ENCODE results near the gene AMPD3.
A peak's percentile ranks its signal among the peaks of the same experiment; 100 is the strongest.

Gene AMPD3

DNA sequence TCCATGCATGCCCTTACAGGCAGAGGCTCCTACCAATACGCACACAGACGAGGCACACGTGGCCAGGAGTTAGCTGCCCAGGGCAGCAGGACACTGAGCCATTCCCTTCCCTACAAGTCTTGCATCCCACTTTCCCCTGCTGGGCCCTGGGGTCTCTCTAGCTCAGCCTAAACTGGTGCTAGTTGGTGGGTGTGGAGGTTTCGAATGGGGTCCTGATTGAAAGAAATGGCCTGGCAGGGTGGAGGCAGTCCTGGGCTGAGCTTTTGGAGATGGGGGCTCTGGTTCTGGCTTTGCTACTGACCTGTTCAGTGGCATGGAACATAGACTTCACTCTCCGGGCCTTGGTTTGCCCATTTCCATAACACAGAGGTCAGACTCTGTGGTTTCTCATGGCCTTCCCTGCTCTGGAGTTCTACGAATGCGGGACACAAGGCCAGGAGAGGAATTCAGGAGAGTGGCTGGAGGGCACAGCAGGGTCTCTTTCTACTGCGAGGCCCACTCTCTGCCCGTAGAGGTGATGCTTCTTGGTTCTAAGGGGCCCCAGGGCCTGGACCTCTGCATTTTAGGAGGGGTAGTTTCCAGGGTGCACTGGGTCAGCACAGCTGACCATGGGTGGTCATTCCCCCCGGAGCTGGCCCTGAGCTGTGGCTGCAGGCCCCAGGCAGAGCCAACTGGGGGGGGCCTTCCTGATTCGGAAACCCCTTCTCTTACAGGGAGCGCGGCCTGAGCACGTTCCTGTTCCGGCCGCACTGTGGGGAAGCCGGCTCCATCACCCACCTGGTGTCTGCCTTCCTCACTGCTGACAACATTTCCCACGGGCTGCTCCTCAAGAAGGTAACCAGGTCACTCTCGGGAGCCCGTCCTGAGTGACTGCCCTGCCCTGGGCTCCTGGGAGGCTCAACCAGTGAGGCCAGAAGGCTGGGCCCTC, 46.0 kb downstream of the AMPD3 start:
- FAIRE-seq (no peak), DNase-seq (ENCODE audit: insufficient read length, low spot score) (no peak)

GRCh38 chr11:10502065-10502680, 47.1 kb downstream of the AMPD3 start:
- no peak for DNase-seq (ENCODE audit: insufficient read length, low spot score)
- no peak for FAIRE-seq

DNA sequence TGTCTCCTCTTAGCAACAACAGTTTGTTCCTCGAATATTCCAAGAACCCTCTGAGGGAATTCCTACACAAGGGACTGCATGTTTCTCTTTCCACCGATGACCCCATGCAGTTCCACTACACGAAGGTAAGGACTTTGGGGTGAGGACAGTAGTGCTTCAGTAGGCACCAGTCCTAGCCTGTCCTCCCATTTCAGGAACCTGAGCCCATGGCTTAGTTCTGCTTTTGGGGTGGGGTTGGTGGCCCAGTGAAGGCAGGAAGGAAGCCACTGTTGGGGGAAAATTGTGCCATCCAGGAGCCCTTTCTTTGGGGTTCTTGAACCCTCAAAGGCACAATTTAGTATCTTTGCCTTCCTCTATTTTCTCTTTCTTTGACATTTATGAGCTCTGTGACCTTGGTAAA, 47.7 kb downstream of the AMPD3 start:
- DNase-seq (ENCODE audit: insufficient read length, low spot score) (no peak), FAIRE-seq (no peak)

DNA sequence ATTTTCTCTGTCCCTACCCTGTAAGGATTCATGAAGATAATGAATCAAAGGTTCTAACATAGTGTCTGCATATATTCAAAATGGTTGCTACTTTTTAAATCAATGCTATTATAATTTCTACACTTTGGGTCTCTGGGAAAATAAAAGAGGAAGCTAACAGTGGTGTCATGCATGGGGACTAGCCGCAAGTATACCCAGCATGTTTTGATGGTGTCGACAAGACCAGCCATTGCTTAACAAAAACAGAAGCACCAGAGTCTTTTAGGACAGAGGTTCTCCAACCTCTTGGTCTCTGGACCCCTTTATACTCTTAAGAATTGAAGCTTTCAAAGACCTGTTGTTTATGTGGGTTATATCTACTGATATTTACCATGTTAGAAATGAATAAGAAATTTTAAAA, 48.2 kb downstream of the AMPD3 start:
- no peak for FAIRE-seq
- DNase-seq (ENCODE audit: insufficient read length, low spot score) = no peak

GRCh38 chr11:10503777-10504480, 48.9 kb downstream of the AMPD3 start:
- DNase-seq (ENCODE audit: insufficient read length, low spot score) (no peak), FAIRE-seq (no peak)

- FAIRE-seq = no peak
- no peak for DNase-seq (ENCODE audit: insufficient read length, low spot score)
These were observed 49.4 kb downstream of the AMPD3 start for GRCh38 chr11:10504490-10504889.

DNA sequence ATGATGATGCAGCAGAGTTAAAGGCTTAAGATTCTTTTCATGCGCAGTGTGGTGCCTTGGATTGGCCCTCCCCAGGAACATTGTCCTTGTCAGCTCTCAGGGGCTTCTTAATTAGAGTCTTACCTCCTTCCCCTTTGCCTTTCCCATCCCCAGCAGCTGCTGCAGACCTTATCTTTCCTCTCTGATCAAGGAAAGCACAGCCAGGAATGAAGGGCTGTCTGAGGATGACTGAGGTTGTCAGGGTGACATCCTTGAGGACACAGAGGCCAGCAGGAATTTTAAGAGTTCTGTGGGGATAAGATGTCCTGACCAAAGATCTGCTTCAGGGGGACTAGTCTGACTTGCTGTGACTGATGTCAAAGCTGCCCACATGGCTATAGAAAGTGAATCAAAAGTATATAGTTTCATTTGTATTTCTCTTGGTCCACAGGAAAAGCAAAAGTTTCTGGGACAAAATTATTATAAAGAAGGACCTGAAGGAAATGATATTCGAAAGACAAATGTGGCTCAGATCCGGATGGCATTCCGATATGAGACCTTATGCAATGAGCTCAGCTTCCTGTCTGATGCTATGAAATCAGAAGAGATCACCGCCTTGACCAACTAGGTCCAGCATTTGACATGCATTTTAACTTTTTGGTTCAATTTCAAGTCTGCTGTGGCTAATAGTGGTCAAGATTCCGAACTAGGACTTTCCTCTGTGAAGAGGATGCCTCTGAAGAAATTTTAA, 50.4 kb downstream of the AMPD3 start:
- DNase-seq (ENCODE audit: insufficient read length, low spot score) = no peak
- FAIRE-seq = no peak

- no peak for FAIRE-seq
- no peak for DNase-seq (ENCODE audit: insufficient read length, low spot score)
These were observed 50.9 kb downstream of the AMPD3 start for GRCh38 chr11:10506008-10506370.

DNA sequence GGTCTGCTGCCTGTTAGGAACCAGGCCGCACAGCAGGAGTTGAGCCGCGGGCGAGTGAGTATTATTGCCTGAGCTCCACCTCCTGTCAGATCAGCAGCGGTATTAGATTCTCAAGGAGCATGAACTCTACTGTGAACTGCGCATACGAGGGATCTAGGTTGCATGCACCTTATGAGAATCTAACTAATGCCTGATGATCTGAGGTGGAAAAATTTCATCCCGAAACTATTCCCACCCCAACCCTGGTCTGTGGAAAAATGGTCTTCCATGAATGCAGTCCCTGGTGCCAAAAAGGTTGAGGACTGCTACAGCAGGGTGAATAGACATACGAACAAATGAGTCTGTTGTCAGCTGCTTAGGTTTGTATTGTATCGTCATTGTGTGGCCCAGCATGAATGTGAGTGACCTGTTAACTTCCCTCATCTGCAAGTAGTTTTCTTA, 56.1 kb downstream of the AMPD3 start:
- no peak for DNase-seq (ENCODE audit: insufficient read length, low spot score)
- no peak for FAIRE-seq

GRCh38 chr11:10514202-10514601, 59.1 kb downstream of the AMPD3 start:
- no peak for DNase-seq (ENCODE audit: insufficient read length, low spot score)

DNA sequence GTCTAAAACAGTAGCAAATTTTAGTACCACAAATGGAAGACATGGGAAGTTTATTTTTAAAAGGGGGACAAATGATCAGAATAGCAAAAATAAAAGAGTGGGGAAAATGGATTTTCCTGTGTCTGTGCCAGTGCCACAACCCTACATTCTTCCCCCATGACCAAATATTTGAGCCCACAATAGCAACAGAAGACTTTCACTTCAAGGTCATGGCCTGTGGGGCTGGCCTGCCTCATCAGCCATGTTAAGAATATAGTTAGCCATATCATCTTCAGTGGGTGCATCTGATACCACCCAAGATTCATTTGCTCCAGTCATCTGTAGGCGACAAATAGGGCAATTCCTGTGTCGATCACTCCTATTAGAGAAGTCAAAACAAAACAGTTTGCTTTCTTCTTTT, 59.6 kb downstream of the AMPD3 start:
- DNase-seq (ENCODE audit: insufficient read length, low spot score) = no peak

More at GRCh38 chr11:10514202-10514601, 59.1 kb downstream of the AMPD3 start:
- no peak for FAIRE-seq

GRCh38 chr11:10515418-10515817, 60.4 kb downstream of the AMPD3 start:
- no peak for FAIRE-seq
- no peak for DNase-seq (ENCODE audit: insufficient read length, low spot score)

More for the DNA sequence above, 59.6 kb downstream of the AMPD3 start:
- FAIRE-seq = no peak

GRCh38 chr11:10518123-10518522, 63.1 kb downstream of the AMPD3 start:
- FAIRE-seq (no peak), DNase-seq (ENCODE audit: insufficient read length, low spot score) (no peak)

GRCh38 chr11:10518891-10519290, 63.8 kb downstream of the AMPD3 start:
- DNase-seq (ENCODE audit: insufficient read length, low spot score) (no peak), FAIRE-seq (no peak)

GRCh38 chr11:10519630-10520029, 64.6 kb downstream of the AMPD3 start:
- FAIRE-seq (peak; percentile 9), DNase-seq (ENCODE audit: insufficient read length, low spot score) (no peak)

GRCh38 chr11:10520562-10520961, 65.5 kb downstream of the AMPD3 start:
- FAIRE-seq = no peak
- DNase-seq (ENCODE audit: insufficient read length, low spot score) = no peak

DNA sequence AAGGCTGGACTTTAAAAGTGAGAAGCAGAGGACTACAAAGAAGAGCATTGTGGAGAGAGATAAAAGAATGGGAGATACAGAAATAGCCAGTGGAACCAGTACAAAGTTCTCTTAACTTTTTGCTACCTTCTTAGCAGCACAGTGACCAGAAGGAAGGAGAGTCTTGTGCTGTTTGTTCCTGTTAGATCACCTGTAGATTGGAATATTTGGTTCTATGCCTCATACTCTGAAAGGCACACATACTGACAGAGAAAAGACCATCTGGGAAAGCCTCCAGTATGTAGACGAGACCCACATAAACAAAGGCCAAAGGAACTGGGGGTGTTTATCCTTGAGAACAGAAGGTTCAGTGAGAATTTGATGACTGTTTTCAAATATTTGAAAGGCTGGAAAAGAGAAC, 67.2 kb downstream of the AMPD3 start:
- FAIRE-seq = no peak

DNA sequence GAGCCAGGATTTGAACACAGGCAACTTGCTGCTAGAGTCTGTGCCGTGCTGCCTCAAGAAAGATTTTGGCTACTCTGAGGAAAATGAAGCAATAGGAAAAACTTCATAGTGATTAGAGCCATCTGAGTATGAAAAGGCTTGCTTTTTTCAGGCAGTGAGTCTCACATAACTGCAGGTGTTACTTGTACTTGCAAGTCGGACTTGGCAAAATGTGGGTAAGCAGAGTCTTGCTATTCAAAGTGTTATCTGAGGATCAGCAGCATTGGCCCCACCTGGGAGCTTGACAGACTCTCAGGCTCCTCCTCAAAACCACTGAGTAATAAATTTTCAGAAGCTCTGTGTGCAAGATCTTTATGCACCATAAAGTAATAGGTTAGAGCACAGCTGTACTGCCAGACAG, 67.9 kb downstream of the AMPD3 start:
- FAIRE-seq (no peak), DNase-seq (ENCODE audit: insufficient read length, low spot score) (no peak)

More for the DNA sequence above, 67.2 kb downstream of the AMPD3 start:
- DNase-seq (ENCODE audit: insufficient read length, low spot score) = no peak

GRCh38 chr11:10524471-10524870, 69.4 kb downstream of the AMPD3 start:
- no peak for DNase-seq (ENCODE audit: insufficient read length, low spot score)
- FAIRE-seq = no peak

- DNase-seq (ENCODE audit: insufficient read length, low spot score) (no peak), FAIRE-seq (peak; percentile 65)
These were observed 72.2 kb downstream of the AMPD3 start for GRCh38 chr11:10526974-10527918.

Data from HTR-8/SVneo (cell line).